HG03342 (cell line): ENCODE data around the gene ST7.

Experiments
- ATAC-seq: cut with Tn5 transposase; IDR thresholded peaks from one replicate; pipeline ENCODE4 v1.9.1; 2021; ENCODE audit warnings: mild to moderate bottlenecking, moderate library complexity; ENCODE audit not compliant: unreplicated experiment

ST7 gene

DNA sequence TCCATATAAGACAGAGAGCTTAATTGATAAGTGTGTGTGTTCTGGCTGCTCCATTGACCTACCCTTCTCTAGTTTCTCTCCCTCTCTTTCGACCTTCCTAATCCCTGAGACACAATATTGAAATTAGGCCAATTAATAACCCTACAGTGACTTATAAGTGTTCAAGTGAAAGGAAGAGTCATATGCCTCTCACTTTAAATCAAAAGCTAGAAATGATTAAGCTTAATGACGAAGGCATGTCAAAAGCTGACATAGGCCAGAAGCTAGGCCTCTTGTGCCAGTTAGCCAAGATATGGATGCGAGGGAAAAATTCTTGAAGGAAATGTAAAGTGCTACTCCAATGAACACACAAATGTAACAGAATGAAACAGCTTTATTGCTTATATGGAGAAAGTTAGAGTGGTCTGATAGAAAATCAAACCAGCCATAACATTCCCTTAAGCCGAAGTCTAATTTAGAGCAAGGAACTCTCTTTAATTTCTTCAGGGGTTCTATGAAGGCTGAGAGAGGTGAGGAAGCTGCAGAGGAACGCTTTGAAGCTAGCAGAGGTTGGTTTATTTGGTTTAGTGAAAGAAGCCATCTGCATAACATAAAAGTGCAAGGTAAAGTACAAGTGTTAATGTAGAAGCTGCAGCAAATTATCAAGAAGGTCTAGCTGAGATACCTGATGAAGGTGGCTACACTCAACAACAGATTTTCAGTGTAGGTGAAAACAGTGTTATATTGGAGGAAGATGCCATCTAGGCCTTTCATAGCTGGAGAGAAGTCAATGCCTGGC lies 53.8 kb downstream of the ST7 start:
- ATAC-seq: no peak

- no peak for ATAC-seq
Observed at GRCh38 chr7:117008118-117008885, 55.0 kb downstream of the ST7 start.

- ATAC-seq: no peak
Observed at GRCh38 chr7:117008886-117009531, 55.7 kb downstream of the ST7 start.

DNA sequence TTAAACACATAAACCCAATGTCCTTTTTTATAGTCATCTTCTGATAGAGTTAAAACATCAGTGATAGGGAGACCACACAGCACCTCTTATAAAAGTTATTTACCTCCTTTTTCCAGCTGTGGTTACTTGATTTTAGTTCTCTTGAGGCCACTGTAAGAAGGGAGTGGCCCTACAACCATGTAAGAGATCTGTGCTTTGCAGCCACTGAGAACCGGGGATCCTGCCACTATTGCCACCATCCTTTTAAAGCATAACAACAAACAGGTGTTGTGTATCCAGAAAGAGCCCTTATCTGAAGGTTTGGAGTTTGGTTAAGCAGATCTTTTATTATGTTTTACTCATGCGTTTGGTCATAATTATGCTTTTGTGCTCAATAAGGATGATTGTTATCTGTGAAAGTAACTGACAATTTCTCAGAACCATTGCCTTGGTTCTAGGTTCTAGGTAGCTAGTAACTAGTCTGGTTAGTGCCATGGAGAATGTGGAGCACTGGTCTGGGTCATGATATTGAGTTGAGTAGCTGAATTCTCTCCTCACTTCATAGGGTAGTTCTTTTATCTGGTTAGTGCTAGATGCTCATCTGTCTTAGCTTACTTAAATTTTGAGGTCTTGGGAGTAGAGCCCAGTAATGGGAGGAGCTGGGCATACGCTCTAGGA lies 56.5 kb downstream of the ST7 start:
- no peak for ATAC-seq

DNA sequence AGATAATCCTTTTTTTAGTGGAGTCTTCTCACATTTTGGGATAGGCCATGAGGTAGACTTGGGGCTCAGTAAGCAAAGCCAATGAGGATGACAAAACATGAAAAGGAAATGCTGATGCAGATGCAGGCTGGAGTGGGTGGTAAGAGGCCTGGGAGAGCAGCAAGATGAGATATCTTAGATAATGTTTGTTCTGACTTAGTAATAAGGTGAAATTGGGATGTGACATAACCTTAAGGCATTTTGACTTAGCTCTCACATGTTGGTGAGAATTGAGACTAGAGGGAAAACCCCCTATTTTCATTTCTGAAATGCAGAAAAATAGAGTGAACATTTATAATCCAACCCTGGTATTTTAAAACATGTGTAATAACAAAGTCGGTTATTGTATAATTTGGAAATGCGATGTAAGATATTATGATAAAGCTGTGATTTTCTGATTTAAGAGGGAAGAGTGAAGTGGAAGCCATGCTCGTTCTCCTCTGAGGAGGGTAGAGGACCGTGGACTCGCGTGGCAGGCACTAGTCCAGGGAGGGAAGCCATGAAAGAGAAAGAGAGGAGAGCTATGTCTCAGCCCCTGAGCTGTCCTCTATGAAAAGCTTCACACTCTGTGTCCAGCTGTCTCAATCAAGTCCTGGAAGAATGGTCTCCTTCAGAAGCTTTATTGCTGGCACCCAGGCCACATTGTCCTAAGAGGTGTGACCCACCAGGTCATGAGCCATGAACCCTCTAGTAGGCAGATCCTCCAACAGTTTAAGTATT lies 57.3 kb downstream of the ST7 start:
- ATAC-seq: peak; percentile 35

- peak; percentile 83 for ATAC-seq
Observed at GRCh38 chr7:117011419-117012260, 58.3 kb downstream of the ST7 start.

- ATAC-seq: peak; percentile 6
Observed at GRCh38 chr7:117012284-117012683, 59.0 kb downstream of the ST7 start.

GRCh38 chr7:117012696-117013095 lies 59.4 kb downstream of the ST7 start:
- no peak for ATAC-seq

- no peak for ATAC-seq
Observed at GRCh38 chr7:117014099-117014656, 60.9 kb downstream of the ST7 start.

- peak; percentile 35 for ATAC-seq
Observed at GRCh38 chr7:117014673-117015133, 61.4 kb downstream of the ST7 start.

- no peak for ATAC-seq
Observed at GRCh38 chr7:117015258-117016184, 62.2 kb downstream of the ST7 start.

DNA sequence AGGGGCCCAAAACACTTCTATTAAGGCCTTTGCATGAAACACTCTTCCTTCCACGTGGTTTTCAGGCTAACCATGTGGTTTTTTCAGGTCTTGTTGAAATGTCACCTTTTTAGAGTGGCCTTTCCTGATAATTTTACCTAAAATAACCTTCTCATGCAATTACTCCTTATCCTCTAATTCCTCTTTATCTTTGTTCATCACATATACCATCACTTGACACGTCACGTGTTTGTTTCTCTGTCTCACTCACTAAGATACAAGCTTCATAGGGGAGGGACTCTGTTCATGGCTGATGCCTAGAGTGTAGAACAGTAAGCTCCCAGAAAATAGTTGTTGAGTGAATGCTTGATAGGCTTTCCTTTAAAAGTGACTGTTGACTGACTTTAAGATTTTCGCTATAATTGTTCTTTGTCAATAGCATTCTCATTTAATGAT lies 63.7 kb downstream of the ST7 start:
- ATAC-seq: peak; percentile 38

- ATAC-seq: no peak
Observed at GRCh38 chr7:117017702-117018266, 64.5 kb downstream of the ST7 start.

DNA sequence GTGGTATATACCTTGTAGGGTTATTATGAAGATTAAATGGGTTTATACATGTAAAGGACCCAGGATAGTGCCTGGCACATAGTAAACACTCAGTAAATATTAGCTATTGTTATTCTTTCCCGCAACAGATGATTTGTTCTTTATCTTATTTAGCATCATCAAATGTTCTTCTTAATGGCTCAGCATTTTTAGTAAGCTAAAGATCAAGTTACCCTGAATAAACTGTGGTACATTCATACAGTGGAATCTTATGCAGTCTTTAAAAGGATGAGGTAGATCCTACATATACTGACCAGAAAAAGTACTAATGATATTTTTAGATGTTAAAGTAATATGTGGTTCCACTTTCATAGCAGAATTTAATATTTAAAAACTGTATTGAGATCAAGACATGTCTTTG lies 65.4 kb downstream of the ST7 start:
- ATAC-seq: no peak

DNA sequence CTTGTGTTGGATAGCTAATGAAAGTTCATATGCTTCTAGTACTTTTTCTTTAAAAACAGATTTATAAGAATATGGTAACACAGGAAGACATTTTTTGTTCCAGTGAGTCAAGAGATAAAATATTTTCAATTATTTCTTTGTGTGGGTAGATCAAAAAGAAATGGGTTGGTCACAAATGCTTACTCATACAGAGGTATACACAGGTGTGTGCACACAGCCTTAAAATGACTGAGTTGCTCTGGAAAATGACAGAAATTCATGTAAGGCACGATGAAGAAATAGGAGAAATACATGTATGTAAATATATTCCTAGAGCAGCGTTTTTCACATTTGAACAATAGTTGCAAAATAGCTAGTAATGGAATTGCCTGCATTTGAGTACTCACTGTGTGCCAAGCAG lies 66.0 kb downstream of the ST7 start:
- ATAC-seq: no peak

DNA sequence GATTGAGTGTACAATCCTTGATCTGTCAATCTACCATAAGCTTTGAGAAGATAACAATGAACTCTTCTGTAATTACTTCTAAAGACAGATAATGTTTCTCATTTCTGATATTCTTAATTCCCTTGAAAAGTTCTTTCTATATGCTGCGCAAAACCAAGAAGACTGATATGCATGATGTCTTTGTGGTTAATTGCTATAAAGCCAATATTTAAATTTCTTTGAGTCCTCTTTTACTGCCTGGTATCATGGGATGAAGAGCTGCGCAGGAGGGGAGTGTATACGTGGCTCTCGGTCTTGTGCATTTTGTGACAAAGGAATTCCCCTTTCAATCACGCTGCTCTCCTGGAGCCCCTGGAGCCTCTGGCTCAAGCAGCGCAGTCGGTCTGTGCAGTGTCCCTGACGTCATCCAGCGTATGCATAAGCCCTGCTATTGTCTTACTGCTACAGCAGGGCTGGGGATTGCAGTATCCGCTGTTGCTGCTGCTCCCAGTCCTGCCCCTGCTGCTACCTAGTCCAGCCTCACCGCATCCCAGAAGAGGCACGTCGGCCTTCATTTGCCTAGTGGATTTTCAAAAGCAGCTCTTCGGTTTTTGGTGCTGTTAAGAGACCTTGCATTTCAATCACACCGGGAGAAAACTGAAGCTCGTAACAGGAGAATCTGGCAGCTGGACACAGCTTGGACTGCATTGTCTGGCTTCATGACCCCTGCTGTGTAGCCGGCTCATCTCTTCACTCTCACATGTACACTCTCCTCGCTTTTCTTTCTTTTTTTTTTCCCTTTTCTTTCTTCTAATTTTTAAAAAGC lies 66.7 kb downstream of the ST7 start:
- ATAC-seq: no peak

- no peak for ATAC-seq
Observed at GRCh38 chr7:117020591-117020973, 67.3 kb downstream of the ST7 start.
